ENCODE results near the gene RPS6KA5. TPM values are rescaled to one million over a fixed set of nuclear protein-coding genes. Genes with fewer than 3 reads are reported as not detected.

Gene RPS6KA5
- total RNA-seq (2022; extraction: Qiagen RNA extraction): 4.5 to 6.6 TPM (median 5.5 TPM) in 5 replicates

GRCh38 chr14:91060351-91061055 lies at the start of gene RPS6KA5:
TSS of gene RPS6KA5 (minus strand) at chr14:91060641. CDS start at chr14:91060434, 207 bp downstream.

GRCh38 chr14:90815822-90816662 lies 244.4 kb downstream of the RPS6KA5 start, which contains the start of gene TTC7B:
TSS of gene TTC7B (minus strand) at chr14:90816430. CDS start at chr14:90816295, 135 bp downstream.

Other genes starting within 250 kb of the RPS6KA5 start
- 16.0 to 21.4 TPM (median 20.7 TPM) in 5 replicates for gene TTC7B, start 244.2 kb downstream of the RPS6KA5 start, total RNA-seq (2022; extraction: Qiagen RNA extraction)
- 16.6 to 19.7 TPM (median 18.1 TPM) in 5 replicates for gene DGLUCY, start 53.4 kb upstream of the RPS6KA5 start, total RNA-seq (2022; extraction: Qiagen RNA extraction)
- 0.24 to 0.49 TPM (median 0.38 TPM) in 5 replicates for gene GPR68, start 184.1 kb upstream of the RPS6KA5 start, total RNA-seq (2022; extraction: Qiagen RNA extraction)

Data from A549 treated with AZD2906 at 1 μM for 4 hours (cell line).